CD4-positive, CD25-positive, alpha-beta regulatory T cell (primary cell): ENCODE measurements around the gene TAX1BP1. TPM values are rescaled to one million over a fixed set of nuclear protein-coding genes. Genes with fewer than 3 reads are reported as not detected.

Experiments used
- ATAC-seq, 2 donors: fragments of 150-1000 bp; cut with Tn5 transposase; one replicate each; pipeline ENCODE4 v1.10.0; 2021; ENCODE audit warnings: low read depth in 2 of 2, moderate number of reproducible peaks in 2 of 2, moderate library complexity in 1 of 2
- DNase-seq, 3 donors: peaks; one replicate each; pipeline versions ENCODE4 v3.0.0 to v3.0.0-alpha.2; 2012 to 2022; ENCODE audit warnings: mixed read lengths in 1 of 3
- H3K27ac ChIP-seq: one replicate; pipeline ENCODE4 v1.7.0; 2013; ENCODE audit warnings: mild to moderate bottlenecking, low read length; ENCODE audit not compliant: insufficient read depth, poor library complexity, severe bottlenecking
- H3K27me3 ChIP-seq: one replicate; pipeline ENCODE4 v1.7.0; 2013; ENCODE audit warnings: low read length; ENCODE audit not compliant: control insufficient read depth, insufficient read depth
- H3K36me3 ChIP-seq: one replicate; pipeline ENCODE4 v1.7.0; 2013; ENCODE audit warnings: mild to moderate bottlenecking, low read length, moderate library complexity; ENCODE audit not compliant: control insufficient read depth, insufficient read depth
- H3K4me1 ChIP-seq: 2 replicates; pipeline ENCODE4 v1.7.0; 2013; ENCODE audit warnings: mild to moderate bottlenecking, low read length; ENCODE audit not compliant: insufficient read depth, control insufficient read depth, poor library complexity, severe bottlenecking
- H3K4me3 ChIP-seq: one replicate; pipeline ENCODE4 v1.7.0; 2013; ENCODE audit warnings: low read depth, mild to moderate bottlenecking, low read length, moderate library complexity
- H3K9me3 ChIP-seq, 2 experiments: 1 replicate in 1 of 2; 2 replicates in 1 of 2; pipeline ENCODE4 v1.7.0; 2013; ENCODE audit warnings: low read length in 2 of 2, mild to moderate bottlenecking in 1 of 2, moderate library complexity in 1 of 2; ENCODE audit not compliant: control insufficient read depth in 2 of 2
- H3K27ac Mint-ChIP-seq, 3 donors: one replicate each; pipeline ENCODE4 v1.8.0; 2020 to 2022; ENCODE audit warnings: mild to moderate bottlenecking in 3 of 3, mixed read lengths in 3 of 3, moderate library complexity in 2 of 3
- H3K27me3 Mint-ChIP-seq: one replicate; pipeline ENCODE4 v1.8.0; 2022; ENCODE audit warnings: mild to moderate bottlenecking, mixed read lengths
- H3K36me3 Mint-ChIP-seq: one replicate; pipeline ENCODE4 v1.8.0; 2020; ENCODE audit warnings: mixed read lengths
- H3K4me1 Mint-ChIP-seq, 4 donors: one replicate each; pipeline ENCODE4 v1.8.0; 2020 to 2022; ENCODE audit warnings: mixed read lengths in 4 of 4, mild to moderate bottlenecking in 1 of 4
- H3K4me3 Mint-ChIP-seq, 4 donors: one replicate each; pipeline ENCODE4 v1.8.0; 2020 to 2022; ENCODE audit warnings: mild to moderate bottlenecking in 4 of 4, mixed read lengths in 4 of 4, moderate library complexity in 3 of 4
- H3K9me3 Mint-ChIP-seq, 7 donors: one replicate each; pipeline ENCODE4 v1.8.0; 2020 to 2022; ENCODE audit warnings: mixed read lengths in 7 of 7, mild to moderate bottlenecking in 3 of 7, moderate library complexity in 2 of 7
- polyA plus RNA-seq, 4 donors: library from polyadenylated mRNA; unstranded; fragments of 300-500 nt; fragmentation: Illumina TruSeq; gene quantifications; one replicate each; pipeline ENCODE4 v1.2.3, GENCODE V29; 2021
- total RNA-seq: library from RNA; stranded (reverse); gene quantifications from one replicate; pipeline ENCODE4 v1.2.3, GENCODE V29; 2022

TAX1BP1 gene
- total and polyA plus RNA-seq, 5 donors from 2014 or later = 107 to 159 (median 130) TPM

DNA sequence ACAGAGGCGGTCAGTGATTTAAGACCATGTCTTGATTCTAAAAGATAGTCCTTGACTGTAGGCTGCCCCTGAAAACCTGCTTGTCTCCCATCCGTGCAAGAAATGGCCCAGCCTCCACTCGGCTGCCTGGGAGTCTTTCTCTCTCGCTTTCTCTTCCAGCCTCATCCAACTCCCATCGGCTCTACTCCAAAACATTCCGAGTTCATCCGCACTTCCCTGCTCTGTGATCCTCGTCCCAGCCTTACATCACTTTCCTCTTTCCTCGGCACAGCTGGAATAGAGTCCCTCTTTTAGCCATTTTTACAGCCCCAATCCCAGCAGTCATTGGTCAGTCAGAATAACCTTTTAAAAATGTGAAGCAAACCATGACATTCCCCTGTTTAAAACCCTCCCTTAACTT, 135.1 kb downstream of the TAX1BP1 start:
- no peaks in the 10 kb centered on the region for H3K27me3 ChIP-seq
- H3K27me3 Mint-ChIP-seq = no peaks in the 10 kb centered on the region
- peaks cover 0 to 7% (median 1%) of the 10 kb centered on the region in 4 donors for H3K4me1 Mint-ChIP-seq
- peaks cover 4% of the 10 kb centered on the region for H3K36me3 Mint-ChIP-seq
- H3K9me3 ChIP-seq = no peaks in the 10 kb centered on the region
- no peak overlapping the region for H3K4me3 Mint-ChIP-seq
- H3K27ac Mint-ChIP-seq = no peak overlapping the region
- no peak overlapping the region for H3K27ac ChIP-seq
- no peaks in the 10 kb centered on the region for H3K4me1 ChIP-seq
- ATAC-seq = no peak
- H3K36me3 ChIP-seq = no peaks in the 10 kb centered on the region
- no peak overlapping the region for H3K4me3 ChIP-seq
- H3K9me3 Mint-ChIP-seq = no peaks in the 10 kb centered on the region
- DNase-seq = no peak

DNA sequence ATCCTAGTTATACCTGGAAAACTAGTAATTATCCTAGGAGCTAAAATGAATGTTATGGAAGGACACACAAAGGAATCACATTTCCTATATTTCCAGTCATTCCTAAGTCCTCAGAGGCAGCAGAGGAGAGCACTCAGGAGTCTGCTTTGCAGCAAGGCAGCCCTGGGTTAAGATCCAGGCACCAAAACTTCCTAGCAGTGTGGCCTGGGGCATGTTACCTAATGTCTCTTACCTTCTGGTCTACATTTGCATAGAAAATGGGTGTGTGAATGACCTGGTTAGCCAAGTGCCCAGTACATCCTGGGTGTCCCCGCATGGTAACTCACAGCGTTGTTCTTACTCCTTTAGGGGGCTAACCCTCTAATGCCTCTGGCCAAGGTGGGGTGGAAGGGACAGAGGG, 135.9 kb downstream of the TAX1BP1 start:
- no peaks in the 10 kb centered on the region for H3K27me3 Mint-ChIP-seq
- H3K9me3 ChIP-seq = no peaks in the 10 kb centered on the region
- no peaks in the 10 kb centered on the region for H3K4me1 ChIP-seq
- H3K27me3 ChIP-seq = no peaks in the 10 kb centered on the region
- no peak overlapping the region for H3K27ac ChIP-seq
- H3K4me3 Mint-ChIP-seq = no peak overlapping the region
- H3K27ac Mint-ChIP-seq = no peak overlapping the region
- DNase-seq (no peak), ATAC-seq (no peak)
- H3K36me3 ChIP-seq = no peaks in the 10 kb centered on the region
- H3K4me1 Mint-ChIP-seq = peaks cover 0 to 6% (median 1%) of the 10 kb centered on the region in 4 donors
- peaks cover 4% of the 10 kb centered on the region for H3K36me3 Mint-ChIP-seq
- H3K4me3 ChIP-seq = no peak overlapping the region
- no peaks in the 10 kb centered on the region for H3K9me3 Mint-ChIP-seq

DNA sequence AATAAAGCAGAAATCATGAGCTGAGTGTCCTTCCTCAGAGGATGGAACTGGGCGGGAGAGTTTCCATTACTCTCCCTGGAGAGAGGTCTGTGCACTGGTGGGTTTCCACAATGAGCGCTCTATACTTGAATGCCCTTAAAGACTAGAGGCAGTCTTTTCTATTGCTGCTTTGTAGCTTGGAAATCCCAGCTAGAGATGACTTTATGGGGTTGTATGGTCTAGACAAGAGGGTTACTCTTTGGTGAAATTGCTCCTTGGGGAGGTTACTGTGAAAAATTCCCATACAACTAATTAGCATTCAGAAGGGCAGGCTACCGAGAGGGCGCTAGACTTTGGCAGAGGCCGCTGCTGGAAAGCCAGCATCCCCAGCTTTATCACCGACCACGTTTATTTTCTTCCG, 136.8 kb downstream of the TAX1BP1 start:
- Histone ChIP-seq H3K4me3 (no peak overlapping the region), H3K4me1 (no peaks in the 10 kb centered on the region), H3K27me3 (no peaks in the 10 kb centered on the region), H3K9me3 (no peaks in the 10 kb centered on the region), H3K36me3 (no peaks in the 10 kb centered on the region), H3K27ac (no peak overlapping the region)
- Mint-ChIP-seq H3K27ac (no peak overlapping the region), H3K4me3 (no peak overlapping the region), H3K4me1 (peaks cover 0 to 6% (median 1%) of the 10 kb centered on the region in 4 donors), H3K27me3 (no peaks in the 10 kb centered on the region), H3K36me3 (peaks cover 4% of the 10 kb centered on the region), H3K9me3 (no peaks in the 10 kb centered on the region)
- no peak for ATAC-seq
- no peak for DNase-seq

Other genes with a start within 250 kb of the TAX1BP1 start
- gene HIBADH, start 77.3 kb upstream of the TAX1BP1 start, total RNA-seq = 6.1 TPM
- gene HIBADH, start 77.3 kb upstream of the TAX1BP1 start, polyA plus RNA-seq = 10 to 100 TPM; 24.8 to 33.0 (median 28.4) TPM